Measurements from ENCODE around the gene TPPP3. TPM values are rescaled to one million over a fixed set of nuclear protein-coding genes. Genes with fewer than 3 reads are reported as not detected.

TPPP3 gene
- total and polyA plus RNA-seq, 2 experiments from 2014 or later, result 2.5 to 7.2 TPM

DNA sequence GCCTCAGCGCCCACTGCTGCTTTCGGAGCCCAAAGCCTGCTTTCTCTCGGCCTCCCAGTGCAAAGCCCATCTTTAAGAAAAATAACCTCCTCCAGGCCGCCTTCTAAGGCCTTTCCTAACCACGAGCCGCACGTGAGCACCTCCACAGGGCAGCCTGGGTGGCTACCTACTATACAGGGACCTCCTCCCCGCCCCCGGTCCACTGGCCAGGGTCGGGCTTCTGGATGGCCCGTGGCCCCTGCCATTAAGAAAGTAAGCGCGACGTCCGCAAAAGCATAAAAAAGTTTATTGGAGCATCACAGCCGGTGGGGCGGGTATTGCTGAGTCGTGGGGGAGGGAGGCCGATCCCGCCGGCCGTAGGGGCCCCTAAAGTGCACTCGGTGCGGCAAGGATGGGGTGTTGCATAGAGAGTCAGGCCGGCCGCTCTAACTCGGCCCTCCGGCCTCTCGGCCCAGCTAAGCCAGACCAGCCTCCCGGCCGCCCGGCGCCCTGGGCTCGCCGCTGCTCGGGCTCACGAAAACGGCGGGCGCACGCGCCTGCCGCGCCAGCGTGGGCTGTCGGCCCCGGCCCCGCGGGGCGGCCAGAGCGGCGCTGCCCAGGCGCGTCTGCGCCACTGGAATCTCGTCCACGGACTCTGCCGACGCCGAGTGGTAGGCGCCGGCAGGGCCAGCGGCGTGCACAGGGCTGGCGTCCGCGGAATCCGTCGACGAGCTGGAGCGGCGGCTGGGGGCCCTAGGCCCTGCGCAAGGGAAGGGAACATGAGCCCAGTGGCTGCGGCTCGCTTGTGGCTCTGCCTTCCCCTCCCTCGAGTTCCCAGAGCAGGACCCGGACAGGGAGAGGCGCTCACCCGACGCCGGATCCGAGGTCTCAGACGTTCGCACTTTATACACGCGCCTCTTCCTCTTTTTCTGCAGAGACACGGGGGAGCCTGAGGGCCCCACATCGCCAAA, 1.1 kb upstream of the TPPP3 start:
- H3K4me1 ChIP-seq (ENCODE audit: low read depth), result peaks cover 14% of the 10 kb centered on the region
- TF ChIP-seq, protein P1, sequence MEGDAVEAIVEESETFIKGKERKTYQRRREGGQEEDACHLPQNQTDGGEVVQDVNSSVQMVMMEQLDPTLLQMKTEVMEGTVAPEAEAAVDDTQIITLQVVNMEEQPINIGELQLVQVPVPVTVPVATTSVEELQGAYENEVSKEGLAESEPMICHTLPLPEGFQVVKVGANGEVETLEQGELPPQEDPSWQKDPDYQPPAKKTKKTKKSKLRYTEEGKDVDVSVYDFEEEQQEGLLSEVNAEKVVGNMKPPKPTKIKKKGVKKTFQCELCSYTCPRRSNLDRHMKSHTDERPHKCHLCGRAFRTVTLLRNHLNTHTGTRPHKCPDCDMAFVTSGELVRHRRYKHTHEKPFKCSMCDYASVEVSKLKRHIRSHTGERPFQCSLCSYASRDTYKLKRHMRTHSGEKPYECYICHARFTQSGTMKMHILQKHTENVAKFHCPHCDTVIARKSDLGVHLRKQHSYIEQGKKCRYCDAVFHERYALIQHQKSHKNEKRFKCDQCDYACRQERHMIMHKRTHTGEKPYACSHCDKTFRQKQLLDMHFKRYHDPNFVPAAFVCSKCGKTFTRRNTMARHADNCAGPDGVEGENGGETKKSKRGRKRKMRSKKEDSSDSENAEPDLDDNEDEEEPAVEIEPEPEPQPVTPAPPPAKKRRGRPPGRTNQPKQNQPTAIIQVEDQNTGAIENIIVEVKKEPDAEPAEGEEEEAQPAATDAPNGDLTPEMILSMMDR (IDR thresholded peaks at IDR 0.05; ENCODE audit: low read depth, low read length), result no peak
- H3K27ac ChIP-seq, result no peak overlapping the region
- peaks cover 53% of the 10 kb centered on the region for H3K27me3 ChIP-seq
- DNase-seq (ENCODE audit: low read depth in 1 of 2, low spot score in 1 of 2), result peak in 1 of 2 donors; percentile 25
- H3K36me3 ChIP-seq, result no peaks in the 10 kb centered on the region
- H3K9me3 ChIP-seq (ENCODE audit: low read depth), result no peaks in the 10 kb centered on the region
- no peak overlapping the region for H3K4me3 ChIP-seq

DNA sequence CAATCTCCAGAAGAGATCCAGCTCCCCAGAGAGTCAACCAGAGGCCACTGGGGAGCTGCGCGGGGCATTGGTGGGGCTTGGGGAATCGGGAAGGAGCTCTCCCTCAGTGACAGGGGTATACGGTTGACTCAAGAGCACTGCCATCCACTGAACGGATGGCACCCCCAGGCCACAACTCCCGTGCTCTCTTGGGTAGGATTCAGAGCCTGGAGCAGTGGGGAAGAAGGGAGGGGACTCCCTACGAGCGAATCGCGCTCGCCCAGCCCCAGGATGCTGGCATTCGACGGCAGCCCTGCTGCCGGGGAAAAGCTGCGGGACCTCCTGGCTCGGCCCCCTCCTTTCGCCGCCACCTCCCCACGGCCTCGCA, 473 bp upstream of the TPPP3 start:
- H3K27ac ChIP-seq, result no peak overlapping the region
- H3K27me3 ChIP-seq, result peaks cover 53% of the 10 kb centered on the region
- H3K4me1 ChIP-seq (ENCODE audit: low read depth), result peaks cover 14% of the 10 kb centered on the region
- TF ChIP-seq, protein P1 (IDR thresholded peaks at IDR 0.05; ENCODE audit: low read depth, low read length), result no peak
- H3K4me3 ChIP-seq, result peak overlapping the region; percentile 12
- no peaks in the 10 kb centered on the region for H3K9me3 ChIP-seq (ENCODE audit: low read depth)
- no peaks in the 10 kb centered on the region for H3K36me3 ChIP-seq
- DNase-seq (ENCODE audit: low read depth in 1 of 2, low spot score in 1 of 2), result no peak

DNA sequence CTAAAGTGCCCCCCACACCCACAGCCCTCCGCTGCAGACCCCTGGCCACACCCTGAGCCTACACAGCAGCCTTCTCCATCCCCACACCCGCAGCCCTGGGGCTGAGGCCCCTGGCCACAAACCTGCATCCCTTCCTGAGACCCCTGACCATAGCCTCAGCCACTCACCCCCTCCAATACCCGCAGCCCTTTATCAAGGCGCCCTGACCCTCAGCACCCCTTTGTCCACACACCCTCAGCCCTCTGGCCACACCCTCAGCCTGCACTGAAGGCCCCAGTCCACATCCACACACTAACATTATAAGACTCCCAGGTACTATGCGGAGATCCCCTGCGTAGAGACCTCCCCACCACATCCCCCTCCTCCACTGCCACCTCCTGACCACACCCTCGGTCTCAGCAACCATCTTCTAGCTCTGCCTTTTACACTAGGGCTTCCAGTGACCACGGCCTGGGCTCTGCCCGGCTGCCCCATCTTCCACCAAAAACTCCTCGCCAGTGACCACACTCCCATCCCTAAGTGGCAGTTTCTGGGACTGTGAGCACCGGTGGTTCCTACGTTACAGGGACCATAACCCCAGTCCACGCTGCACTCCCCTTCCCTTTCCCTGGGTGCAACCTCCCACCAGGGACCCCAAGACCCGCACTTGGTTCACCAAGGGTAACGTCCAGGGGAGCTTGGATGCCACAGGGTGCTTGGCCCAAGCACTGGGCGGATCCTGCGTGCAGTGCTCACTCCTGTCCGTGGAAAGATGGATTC, 818 bp downstream of the TPPP3 start:
- H3K27ac ChIP-seq, result no peak overlapping the region

DNA sequence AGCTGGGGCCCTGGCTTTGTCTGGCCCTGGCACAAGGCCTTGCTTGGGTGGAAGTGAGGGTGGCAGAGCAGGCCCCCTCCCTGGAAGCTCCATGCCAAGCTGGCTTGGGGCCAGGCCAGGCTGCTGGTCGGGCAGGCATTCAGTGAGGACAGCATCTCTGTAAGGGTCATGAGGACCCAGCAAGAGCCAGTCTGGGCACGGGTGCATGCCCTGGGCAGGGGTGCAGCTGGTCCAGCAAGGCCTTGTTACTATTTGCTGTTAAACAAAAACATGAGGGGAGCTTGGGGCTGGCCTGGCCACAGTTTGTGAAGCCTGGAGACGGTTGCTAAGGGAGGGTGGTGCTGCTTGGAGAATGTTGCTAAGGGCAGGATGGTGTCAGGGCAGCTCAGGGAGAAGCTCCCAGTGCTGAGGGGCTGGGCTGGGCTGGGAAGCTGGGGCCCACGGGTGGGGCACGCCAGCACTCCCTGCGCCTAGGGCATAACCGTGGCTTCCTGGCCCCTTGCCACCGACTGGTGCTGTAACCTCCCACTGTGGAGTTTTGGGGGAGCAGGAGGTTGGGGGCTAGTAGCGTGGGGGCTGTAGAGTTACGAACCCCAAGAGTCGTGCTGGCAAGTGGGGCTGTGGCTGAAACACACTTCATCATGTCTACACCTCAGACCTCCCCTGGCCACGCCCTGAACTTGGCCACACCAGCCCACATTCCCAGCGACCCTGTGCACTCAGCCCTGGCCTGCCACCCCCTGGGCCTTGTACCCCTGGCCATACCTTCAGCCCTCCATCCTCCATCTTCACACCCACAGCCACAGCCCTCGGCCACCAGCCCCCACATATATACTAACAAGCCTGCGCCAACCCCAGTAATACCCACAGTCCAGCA, 1.6 kb downstream of the TPPP3 start:
- DNase-seq (ENCODE audit: low read depth in 1 of 2, low spot score in 1 of 2), result no peak
- Histone ChIP-seq H3K9me3 (ENCODE audit: low read depth) (no peaks in the 10 kb centered on the region), H3K4me1 (ENCODE audit: low read depth) (peaks cover 10% of the 10 kb centered on the region), H3K4me3 (no peak overlapping the region), H3K27ac (no peak overlapping the region), H3K36me3 (no peaks in the 10 kb centered on the region), H3K27me3 (peaks cover 70% of the 10 kb centered on the region)
- TF ChIP-seq, protein P1 (IDR thresholded peaks at IDR 0.05; ENCODE audit: low read depth, low read length), result no peak

More for the DNA sequence above, 818 bp downstream of the TPPP3 start:
- Histone ChIP-seq H3K4me1 (ENCODE audit: low read depth) (peaks cover 14% of the 10 kb centered on the region), H3K36me3 (no peaks in the 10 kb centered on the region), H3K9me3 (ENCODE audit: low read depth) (no peaks in the 10 kb centered on the region), H3K27me3 (peaks cover 62% of the 10 kb centered on the region), H3K4me3 (no peak overlapping the region)
- TF ChIP-seq, protein P1 (IDR thresholded peaks at IDR 0.05; ENCODE audit: low read depth, low read length), result no peak
- no peak for DNase-seq (ENCODE audit: low read depth in 1 of 2, low spot score in 1 of 2)

DNA sequence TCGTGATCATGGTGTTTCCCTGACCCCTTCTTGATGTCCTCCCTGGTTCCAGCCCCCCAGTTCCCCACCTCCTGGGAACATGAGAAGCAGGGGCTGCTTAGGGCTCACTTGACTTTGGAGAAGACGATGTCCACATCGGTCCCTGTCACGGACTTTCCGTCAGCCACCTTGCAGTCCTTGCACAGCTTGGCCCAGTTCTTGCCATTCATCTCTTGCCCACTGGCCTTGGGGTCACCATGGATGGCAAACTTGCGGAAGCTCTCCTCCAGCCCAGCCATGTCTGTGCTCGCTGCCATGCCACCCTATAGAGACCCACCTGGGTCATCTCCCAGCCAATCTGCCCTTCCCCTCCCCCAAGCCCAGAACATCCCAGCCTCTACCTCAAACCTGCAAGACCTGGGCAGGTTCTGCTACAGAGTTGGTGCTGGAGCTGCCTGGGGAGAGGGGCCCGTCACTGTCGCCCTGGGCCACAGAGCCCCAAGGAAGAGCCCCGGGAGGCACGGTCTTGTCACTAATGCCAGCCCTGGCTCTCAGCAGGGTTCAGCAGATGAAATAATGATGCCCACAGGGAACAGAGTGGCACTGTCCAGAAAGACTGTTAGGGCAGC, 2.4 kb downstream of the TPPP3 start:
- Histone ChIP-seq H3K36me3 (no peaks in the 10 kb centered on the region), H3K9me3 (ENCODE audit: low read depth) (no peaks in the 10 kb centered on the region), H3K4me3 (no peak overlapping the region), H3K4me1 (ENCODE audit: low read depth) (peaks cover 3% of the 10 kb centered on the region), H3K27ac (no peak overlapping the region), H3K27me3 (peaks cover 77% of the 10 kb centered on the region)
- TF ChIP-seq, protein P1 (IDR thresholded peaks at IDR 0.05; ENCODE audit: low read depth, low read length), result no peak
- DNase-seq (ENCODE audit: low read depth in 1 of 2, low spot score in 1 of 2), result no peak

Measured in cardiac muscle cell (in vitro differentiated cells and primary cell).